Adrenal gland (tissue), 5 donors: ENCODE measurements around the gene AIFM3.
A peak's percentile ranks its signal among the peaks of the same experiment; 100 is the strongest.

Experiments used
- CTCF ChIP-seq, 6 experiments: fragments of 450-650 bp in 4 of 6; fragments of 200-600 bp in 2 of 6; sonication (generic) in 1 of 6; IDR thresholded peaks; 1 replicate in 5 of 6; 2 replicates in 1 of 6; pipeline versions ENCODE4 v1.5.1 to v1.8.0; 2016 to 2021; ENCODE audit warnings: antibody characterized with exemption in 6 of 6, mild to moderate bottlenecking in 2 of 6, moderate library complexity in 1 of 6
- POLR2A ChIP-seq, 2 donors: fragments of 450-650 bp; IDR thresholded peaks; one replicate each; pipeline ENCODE4 v1.6.1; 2017; ENCODE audit warnings: antibody characterized with exemption in 2 of 2, mild to moderate bottlenecking in 2 of 2, moderate library complexity in 1 of 2
- donor health status: DM: no; HTN: no; CAD: no.

DNA sequence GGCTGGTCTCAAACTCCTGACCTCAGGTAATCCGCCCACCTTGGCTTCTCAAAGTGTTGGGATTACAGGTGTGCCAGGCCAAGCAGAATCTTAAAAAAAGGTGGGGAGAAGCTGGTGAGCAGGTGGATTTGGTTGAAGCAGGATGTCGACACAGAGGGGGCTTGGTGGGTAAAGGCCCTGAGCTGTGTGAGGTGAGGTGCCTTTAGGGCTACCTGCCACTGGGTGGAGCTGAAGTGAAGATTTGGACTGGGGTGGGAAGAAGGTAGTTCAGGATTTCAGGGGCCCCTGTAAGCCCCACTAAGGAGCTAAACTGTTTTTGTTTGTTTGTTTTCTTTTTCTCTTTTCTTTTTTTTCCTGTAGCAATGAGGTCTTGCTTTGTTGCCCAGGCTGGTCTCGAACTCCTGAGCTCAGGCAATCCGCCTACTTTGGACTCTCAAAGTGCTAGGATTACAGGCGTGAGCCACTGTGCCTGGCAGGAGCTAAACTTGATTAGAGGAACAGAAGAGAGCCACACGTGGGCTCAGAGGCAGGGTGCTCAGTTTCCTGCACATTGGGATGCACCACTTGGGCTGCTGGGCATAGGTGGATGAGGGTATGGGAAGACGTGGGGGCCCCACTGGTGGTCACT is 53.9 kb downstream of the AIFM3 start:
- peak in 2 of 6 experiments; percentile 33 for TF ChIP-seq CTCF (IDR thresholded peaks at IDR 0.05)
- no peak for TF ChIP-seq POLR2A (IDR thresholded peaks at IDR 0.05)
